ENCODE measurements around the gene TEX261. TPM values are rescaled to one million over a fixed set of nuclear protein-coding genes. Genes with fewer than 3 reads are reported as not detected.

TEX261 gene
- total RNA-seq, 1 donor from 2014 or later = 44.7 TPM

DNA sequence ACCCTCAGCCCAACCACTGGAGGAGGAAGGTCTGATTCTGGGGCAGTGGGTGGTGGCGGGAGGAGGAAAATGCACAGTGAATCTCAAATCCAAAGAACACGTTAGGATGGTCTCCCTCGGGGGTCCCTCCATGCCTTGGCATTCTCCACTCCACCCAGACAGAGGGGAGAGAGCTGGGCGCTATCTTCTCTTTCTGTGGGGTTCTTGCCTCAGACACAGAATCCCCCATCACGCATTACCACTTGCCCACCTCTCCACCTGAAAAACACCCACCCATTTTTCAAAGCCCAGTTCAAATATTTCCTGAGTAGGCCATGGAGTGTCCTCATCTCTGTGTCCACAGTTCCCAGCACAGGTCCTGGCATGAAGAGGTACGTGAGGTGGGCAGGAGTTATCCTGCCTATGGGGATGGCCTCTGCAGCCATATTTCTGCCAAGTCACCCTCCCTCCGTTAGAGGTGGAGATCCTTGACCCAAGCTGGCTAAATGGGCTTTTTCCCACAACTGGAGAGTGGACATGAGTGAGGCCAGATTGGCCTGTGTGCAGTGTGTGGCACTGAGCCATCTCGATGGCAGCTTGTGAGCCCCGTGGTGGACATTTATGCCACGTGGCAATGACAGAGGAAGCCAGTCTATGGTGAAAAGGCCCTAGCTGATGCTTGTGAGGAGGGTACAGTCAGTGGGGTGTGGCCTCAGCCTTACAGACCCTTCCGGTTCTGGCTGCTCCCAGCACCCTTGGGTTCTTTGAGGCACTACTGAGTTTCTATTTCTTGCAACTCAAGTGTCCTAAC lies 9.5 kb upstream of the TEX261 start:
- DNase-seq (ENCODE audit: low read depth) (no peak), FAIRE-seq (no peak)
- H3K4me3 Mint-ChIP-seq (ENCODE audit: unreplicated experiment) = no peak overlapping the region
- Histone ChIP-seq H3K36me3 (ENCODE audit: insufficient read depth, low read length) (no peaks in the 10 kb centered on the region), H3K79me2 (ENCODE audit: insufficient read depth, low read length) (no peaks in the 10 kb centered on the region), H3K4me2 (ENCODE audit: low read length) (no peak overlapping the region), H4K20me1 (ENCODE audit: insufficient read depth, low read length) (no peaks in the 10 kb centered on the region), H3K4me3 (ENCODE audit: insufficient read depth, low read depth, low read length) (no peak overlapping the region), H3K9ac (ENCODE audit: low read length) (no peak overlapping the region), H3K4me1 (ENCODE audit: insufficient read depth, low read length) (no peaks in the 10 kb centered on the region), H2AFZ (ENCODE audit: low read depth, low read length) (no peak overlapping the region), H3K27ac (ENCODE audit: low read depth, low read length) (no peak overlapping the region), H3K27me3 (ENCODE audit: insufficient read depth, low read length) (no peaks in the 10 kb centered on the region), H3K9me3 (ENCODE audit: insufficient read depth, low read depth, low read length) (no peaks in the 10 kb centered on the region)
- no peaks in the 10 kb centered on the region for H3K9me3 Mint-ChIP-seq (ENCODE audit: unreplicated experiment)
- no peak for TF ChIP-seq EZH2 (IDR thresholded peaks at IDR 0.05; ENCODE audit: insufficient read depth, low read length)
- TF ChIP-seq, protein P1, sequence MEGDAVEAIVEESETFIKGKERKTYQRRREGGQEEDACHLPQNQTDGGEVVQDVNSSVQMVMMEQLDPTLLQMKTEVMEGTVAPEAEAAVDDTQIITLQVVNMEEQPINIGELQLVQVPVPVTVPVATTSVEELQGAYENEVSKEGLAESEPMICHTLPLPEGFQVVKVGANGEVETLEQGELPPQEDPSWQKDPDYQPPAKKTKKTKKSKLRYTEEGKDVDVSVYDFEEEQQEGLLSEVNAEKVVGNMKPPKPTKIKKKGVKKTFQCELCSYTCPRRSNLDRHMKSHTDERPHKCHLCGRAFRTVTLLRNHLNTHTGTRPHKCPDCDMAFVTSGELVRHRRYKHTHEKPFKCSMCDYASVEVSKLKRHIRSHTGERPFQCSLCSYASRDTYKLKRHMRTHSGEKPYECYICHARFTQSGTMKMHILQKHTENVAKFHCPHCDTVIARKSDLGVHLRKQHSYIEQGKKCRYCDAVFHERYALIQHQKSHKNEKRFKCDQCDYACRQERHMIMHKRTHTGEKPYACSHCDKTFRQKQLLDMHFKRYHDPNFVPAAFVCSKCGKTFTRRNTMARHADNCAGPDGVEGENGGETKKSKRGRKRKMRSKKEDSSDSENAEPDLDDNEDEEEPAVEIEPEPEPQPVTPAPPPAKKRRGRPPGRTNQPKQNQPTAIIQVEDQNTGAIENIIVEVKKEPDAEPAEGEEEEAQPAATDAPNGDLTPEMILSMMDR (IDR thresholded peaks at IDR 0.05; ENCODE audit: insufficient read depth, low read depth, low read length) = no peak
- H3K27ac Mint-ChIP-seq (ENCODE audit: unreplicated experiment) = no peak overlapping the region
- H3K4me1 Mint-ChIP-seq (ENCODE audit: low read depth, unreplicated experiment) = peaks cover 6% of the 10 kb centered on the region
- H3K36me3 Mint-ChIP-seq (ENCODE audit: low read depth, unreplicated experiment) = peaks cover 1% of the 10 kb centered on the region
- peaks cover 12% of the 10 kb centered on the region for H3K27me3 Mint-ChIP-seq (ENCODE audit: low read depth, unreplicated experiment)

DNA sequence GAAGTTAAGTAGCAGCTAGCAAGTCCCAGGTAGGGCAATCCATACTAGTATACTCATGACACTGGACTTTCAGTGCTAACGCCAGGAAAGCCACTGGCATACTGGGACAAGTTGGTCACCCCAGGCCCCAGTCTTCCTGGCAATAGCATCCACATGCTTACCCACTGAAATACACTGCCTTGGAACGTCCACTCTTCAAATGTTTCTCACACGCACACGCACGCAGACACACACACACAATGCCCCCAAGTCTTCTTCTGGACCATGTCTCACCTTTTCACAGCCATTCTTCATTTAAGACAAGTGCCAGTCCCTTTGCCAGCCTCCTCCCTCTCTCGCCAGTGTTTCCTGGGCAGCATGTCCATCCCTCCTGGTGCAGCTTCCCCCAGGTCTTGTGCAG lies 8.7 kb upstream of the TEX261 start:
- Histone ChIP-seq H3K9ac (ENCODE audit: low read length) (no peak overlapping the region), H3K4me1 (ENCODE audit: insufficient read depth, low read length) (no peaks in the 10 kb centered on the region), H3K36me3 (ENCODE audit: insufficient read depth, low read length) (no peaks in the 10 kb centered on the region), H3K9me3 (ENCODE audit: insufficient read depth, low read depth, low read length) (no peaks in the 10 kb centered on the region), H3K4me3 (ENCODE audit: insufficient read depth, low read depth, low read length) (no peak overlapping the region), H3K4me2 (ENCODE audit: low read length) (no peak overlapping the region), H3K27ac (ENCODE audit: low read depth, low read length) (no peak overlapping the region), H3K79me2 (ENCODE audit: insufficient read depth, low read length) (no peaks in the 10 kb centered on the region), H3K27me3 (ENCODE audit: insufficient read depth, low read length) (no peaks in the 10 kb centered on the region), H2AFZ (ENCODE audit: low read depth, low read length) (no peak overlapping the region), H4K20me1 (ENCODE audit: insufficient read depth, low read length) (no peaks in the 10 kb centered on the region)
- TF ChIP-seq, protein P1 (IDR thresholded peaks at IDR 0.05; ENCODE audit: insufficient read depth, low read depth, low read length) = no peak
- no peak for TF ChIP-seq EZH2 (IDR thresholded peaks at IDR 0.05; ENCODE audit: insufficient read depth, low read length)
- Mint-ChIP-seq H3K9me3 (ENCODE audit: unreplicated experiment) (no peaks in the 10 kb centered on the region), H3K36me3 (ENCODE audit: low read depth, unreplicated experiment) (peaks cover 1% of the 10 kb centered on the region), H3K27ac (ENCODE audit: unreplicated experiment) (no peak overlapping the region), H3K27me3 (ENCODE audit: low read depth, unreplicated experiment) (peaks cover 13% of the 10 kb centered on the region), H3K4me3 (ENCODE audit: unreplicated experiment) (no peak overlapping the region), H3K4me1 (ENCODE audit: low read depth, unreplicated experiment) (peaks cover 6% of the 10 kb centered on the region)
- FAIRE-seq = no peak
- DNase-seq (ENCODE audit: low read depth) = no peak

DNA sequence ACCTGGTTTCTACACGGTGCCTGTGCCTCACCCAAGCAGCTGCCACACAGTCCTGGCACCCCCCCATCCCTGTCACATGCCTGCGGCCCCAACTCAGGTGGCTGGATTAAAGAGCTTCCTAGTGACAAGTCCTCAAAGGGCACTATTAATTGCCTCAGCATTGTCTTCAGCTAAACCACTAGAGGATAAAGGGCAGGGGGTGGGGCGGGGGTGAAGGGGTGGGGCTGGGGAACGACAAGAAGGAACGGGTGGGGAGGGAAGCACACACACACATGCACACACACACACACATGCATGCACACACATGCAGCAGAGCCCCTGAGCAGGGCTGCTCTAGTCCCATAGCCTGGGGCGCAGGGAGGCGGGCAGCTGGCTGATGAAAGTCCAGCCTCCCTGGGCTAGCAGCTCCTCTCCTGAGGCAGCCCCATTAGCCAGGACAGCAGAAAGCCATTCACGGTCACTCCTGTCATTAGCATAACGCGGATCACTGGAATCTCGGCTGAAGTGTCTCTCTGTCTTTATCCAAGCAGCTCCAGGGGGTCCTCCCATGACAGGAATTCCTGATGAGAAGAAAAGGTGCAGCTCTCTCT lies 7.4 kb upstream of the TEX261 start:
- H3K27ac ChIP-seq (ENCODE audit: low read depth, low read length) = no peak overlapping the region
- Mint-ChIP-seq H3K36me3 (ENCODE audit: low read depth, unreplicated experiment) (no peaks in the 10 kb centered on the region), H3K27me3 (ENCODE audit: low read depth, unreplicated experiment) (peaks cover 11% of the 10 kb centered on the region), H3K9me3 (ENCODE audit: unreplicated experiment) (no peaks in the 10 kb centered on the region), H3K4me1 (ENCODE audit: low read depth, unreplicated experiment) (peaks cover 6% of the 10 kb centered on the region), H3K27ac (ENCODE audit: unreplicated experiment) (no peak overlapping the region), H3K4me3 (ENCODE audit: unreplicated experiment) (no peak overlapping the region)
- H3K9me3 ChIP-seq (ENCODE audit: insufficient read depth, low read depth, low read length) = no peaks in the 10 kb centered on the region
- H3K36me3 ChIP-seq (ENCODE audit: insufficient read depth, low read length) = no peaks in the 10 kb centered on the region
- TF ChIP-seq, protein P1 (IDR thresholded peaks at IDR 0.05; ENCODE audit: insufficient read depth, low read depth, low read length) = no peak
- TF ChIP-seq EZH2 (IDR thresholded peaks at IDR 0.05; ENCODE audit: insufficient read depth, low read length) = no peak
- no peak overlapping the region for H3K4me2 ChIP-seq (ENCODE audit: low read length)
- no peaks in the 10 kb centered on the region for H4K20me1 ChIP-seq (ENCODE audit: insufficient read depth, low read length)
- H3K9ac ChIP-seq (ENCODE audit: low read length) = no peak overlapping the region
- peak overlapping the region; percentile 10 for H2AFZ ChIP-seq (ENCODE audit: low read depth, low read length)
- no peak overlapping the region for H3K4me3 ChIP-seq (ENCODE audit: insufficient read depth, low read depth, low read length)
- H3K27me3 ChIP-seq (ENCODE audit: insufficient read depth, low read length) = no peaks in the 10 kb centered on the region
- FAIRE-seq (no peak), DNase-seq (ENCODE audit: low read depth) (no peak)
- no peaks in the 10 kb centered on the region for H3K79me2 ChIP-seq (ENCODE audit: insufficient read depth, low read length)
- no peaks in the 10 kb centered on the region for H3K4me1 ChIP-seq (ENCODE audit: insufficient read depth, low read length)
